Measurements from ENCODE around the gene RBM47.

Gene RBM47

DNA sequence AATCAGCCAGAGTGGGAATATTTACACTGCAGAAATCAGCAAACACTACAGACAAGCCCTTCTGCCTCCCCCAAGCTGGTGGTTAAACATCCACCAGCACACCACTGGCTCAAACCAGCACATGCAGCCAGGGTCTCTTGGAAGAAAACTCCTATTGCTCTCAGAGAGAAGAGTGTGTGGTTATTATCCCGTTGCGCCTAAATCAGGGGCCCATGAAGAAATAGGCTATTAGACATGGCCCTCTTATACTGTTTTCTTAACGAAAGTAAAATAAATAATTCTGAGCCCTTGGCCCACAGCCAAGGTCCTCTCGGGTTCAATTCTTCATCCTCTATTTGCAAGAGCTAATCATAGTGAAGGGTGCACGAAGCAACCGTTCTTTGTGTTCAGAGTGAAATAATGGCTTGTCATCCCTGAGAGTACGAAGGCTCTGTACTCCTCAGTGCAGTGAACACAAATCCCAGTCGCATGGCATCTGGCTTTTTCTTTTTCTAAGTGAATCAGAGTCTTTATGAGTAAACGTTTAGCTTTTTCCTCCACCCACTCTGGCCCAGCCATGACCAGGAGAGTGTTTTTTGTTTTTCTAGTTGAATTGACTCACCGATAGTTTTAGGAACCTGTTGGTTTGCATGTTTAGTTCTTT lies 33.4 kb upstream of the RBM47 start:
- TF ChIP-seq CTCF (IDR thresholded peaks at IDR 0.05; ENCODE audit: low read depth, low read length, missing control alignments) = no peak
- no peak for DNase-seq (ENCODE audit: extremely low read depth, low read depth)
- no peak overlapping the region for H3K4me3 ChIP-seq (replicated peaks; ENCODE audit: low read depth, low read length)

DNA sequence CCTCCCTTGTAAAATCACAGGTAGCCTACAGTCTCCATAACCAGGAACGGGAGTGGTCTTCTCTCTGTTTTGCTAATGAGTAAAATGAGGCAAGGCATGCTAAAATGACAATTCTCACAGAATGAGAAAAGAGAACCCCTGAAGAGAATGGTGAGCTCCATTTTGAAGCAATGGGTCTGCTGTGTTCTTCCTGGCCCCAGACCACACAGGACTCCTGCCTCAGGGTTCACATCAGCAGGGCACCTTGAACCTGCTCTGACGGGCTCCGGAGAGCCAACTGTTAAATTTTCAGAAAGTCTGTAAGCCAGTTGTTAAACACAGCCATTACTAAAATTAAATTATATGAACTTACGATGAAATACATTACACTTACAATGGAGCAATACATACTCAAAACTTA lies 32.1 kb upstream of the RBM47 start:
- no peak overlapping the region for H3K4me3 ChIP-seq (replicated peaks; ENCODE audit: low read depth, low read length)
- no peak for TF ChIP-seq CTCF (IDR thresholded peaks at IDR 0.05; ENCODE audit: low read depth, low read length, missing control alignments)

DNA sequence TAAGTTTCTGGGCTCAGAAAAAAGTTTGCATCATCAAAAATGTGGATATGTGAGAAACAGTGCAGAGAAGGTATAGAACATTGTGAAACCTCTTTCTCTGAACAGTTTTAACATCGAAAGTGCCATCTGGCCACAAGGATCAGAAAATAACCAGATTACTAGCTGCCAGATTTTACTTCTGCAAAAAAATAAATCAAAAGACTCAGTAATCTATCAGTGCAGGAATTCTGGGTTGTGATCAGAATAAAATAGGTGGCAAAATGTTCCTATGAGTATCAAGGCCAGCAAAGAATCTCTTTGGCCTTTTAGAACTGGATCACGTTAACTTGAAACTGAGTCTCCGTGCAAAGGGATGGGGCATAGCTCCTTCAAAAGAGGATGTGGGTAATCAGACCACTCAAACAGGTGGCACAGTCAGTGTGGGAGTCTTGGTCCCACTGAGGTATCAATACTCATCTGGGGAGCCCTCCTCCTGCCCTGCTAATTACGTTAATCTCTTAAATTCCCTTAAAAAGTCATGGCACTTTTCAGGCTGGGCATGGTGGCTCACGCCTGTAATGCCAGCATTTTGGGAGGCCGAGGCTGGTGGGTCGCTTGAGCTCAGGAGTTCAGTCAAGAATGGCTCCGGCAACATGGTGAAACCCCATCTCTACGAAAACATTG lies 26.7 kb upstream of the RBM47 start:
- no peak for DNase-seq (ENCODE audit: extremely low read depth, low read depth)
- H3K4me3 ChIP-seq (replicated peaks; ENCODE audit: low read depth, low read length) = no peak overlapping the region
- no peak for TF ChIP-seq CTCF (IDR thresholded peaks at IDR 0.05; ENCODE audit: low read depth, low read length, missing control alignments)

More for the DNA sequence above, 32.1 kb upstream of the RBM47 start:
- no peak for DNase-seq (ENCODE audit: extremely low read depth, low read depth)

DNA sequence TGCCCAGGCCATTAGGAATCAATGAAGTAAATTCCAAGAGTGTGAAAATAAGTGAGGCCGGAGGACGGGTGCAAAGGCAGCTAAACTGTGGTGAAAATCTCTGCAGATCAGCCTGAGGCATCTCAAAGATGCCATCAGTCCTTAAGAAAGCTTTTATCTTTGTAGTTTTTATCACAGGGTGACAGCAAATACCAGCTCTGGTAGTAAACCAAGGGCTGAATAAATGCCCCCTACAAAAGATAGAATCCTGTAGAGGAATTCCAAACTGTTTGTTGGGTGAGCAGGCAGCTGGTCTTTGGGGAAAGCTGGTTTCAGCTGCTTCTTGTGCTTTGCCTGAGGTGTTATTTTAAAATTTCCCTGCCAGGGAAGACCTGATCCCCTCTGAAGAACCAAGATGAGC lies 21.6 kb upstream of the RBM47 start:
- H3K4me3 ChIP-seq (replicated peaks; ENCODE audit: low read depth, low read length) = no peak overlapping the region
- DNase-seq (ENCODE audit: extremely low read depth, low read depth) = no peak
- TF ChIP-seq CTCF (IDR thresholded peaks at IDR 0.05; ENCODE audit: low read depth, low read length, missing control alignments) = no peak

DNA sequence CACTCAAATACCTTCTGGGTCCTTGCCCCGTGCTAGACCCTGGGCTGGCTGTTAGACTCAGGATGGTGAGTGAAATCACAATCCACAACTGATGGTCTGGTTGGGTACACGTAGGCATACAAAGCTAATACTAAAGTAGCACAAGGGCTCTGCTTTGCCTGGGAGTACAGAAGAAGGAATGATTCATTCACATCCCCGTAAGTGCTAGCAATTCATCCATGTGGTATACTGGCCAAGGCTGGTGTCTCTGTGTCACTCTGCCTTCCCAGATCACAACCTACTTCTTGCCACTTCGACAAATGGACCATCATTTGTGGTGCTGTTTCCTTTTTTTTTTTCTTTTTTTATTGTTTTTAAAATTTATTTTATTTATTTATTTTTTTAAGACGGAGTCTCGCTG lies 19.7 kb upstream of the RBM47 start:
- no peak overlapping the region for H3K4me3 ChIP-seq (replicated peaks; ENCODE audit: low read depth, low read length)
- no peak for DNase-seq (ENCODE audit: extremely low read depth, low read depth)
- no peak for TF ChIP-seq CTCF (IDR thresholded peaks at IDR 0.05; ENCODE audit: low read depth, low read length, missing control alignments)

DNA sequence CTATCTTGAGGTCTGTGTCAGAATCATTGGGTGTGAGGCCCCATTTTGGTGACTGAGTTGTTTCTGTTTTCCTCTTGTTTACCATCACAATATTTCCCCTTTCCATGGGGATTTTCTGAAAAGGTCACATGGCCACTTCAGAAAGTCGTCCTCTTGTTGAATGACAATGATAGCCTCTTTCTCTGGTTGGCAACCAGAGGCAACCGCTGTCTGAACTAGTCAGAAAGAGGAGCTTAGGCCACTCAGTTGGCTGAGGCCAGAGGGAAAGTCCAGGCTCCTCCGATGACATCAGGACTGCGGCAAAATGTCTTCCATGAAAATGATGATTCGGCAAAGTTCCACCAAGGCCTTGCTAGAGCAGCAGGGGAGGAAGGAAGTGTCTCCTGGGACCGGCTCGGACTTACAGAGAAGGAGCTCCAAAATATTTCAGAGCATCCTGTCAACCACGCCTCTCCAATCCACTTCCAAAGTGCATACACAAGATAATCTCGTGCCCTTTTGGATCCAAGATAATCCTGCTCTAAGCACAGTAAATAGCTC lies 19.1 kb upstream of the RBM47 start:
- TF ChIP-seq CTCF (IDR thresholded peaks at IDR 0.05; ENCODE audit: low read depth, low read length, missing control alignments) = no peak

More for the DNA sequence above, 19.1 kb upstream of the RBM47 start:
- no peak overlapping the region for H3K4me3 ChIP-seq (replicated peaks; ENCODE audit: low read depth, low read length)
- no peak for DNase-seq (ENCODE audit: extremely low read depth, low read depth)

Measured in HFF-Myc (cell line).